ENCODE results near the gene IFT25. TPM values are rescaled to one million over a fixed set of nuclear protein-coding genes. Genes with fewer than 3 reads are reported as not detected.
"Not testable (repeated sequence)": the region's sequence is repeated elsewhere in the genome, so short reads cannot be mapped to it uniquely, and the experiment has no call there.

The IFT25 gene
- 31.7 and 35.1 TPM in 2 replicates for total RNA-seq (2022)
- percentile 71 among the genes with signal in this experiment for Bru-seq, nascent RNA
- percentile 72 among the genes with signal in this experiment for BruChase-seq, experiment 1, labeled RNA remaining after a 2-hour chase
- BruChase-seq, experiment 2, labeled RNA remaining after a 6-hour chase: percentile 65 among the genes with signal in this experiment
- long read RNA-seq, transcript HSPB11-201 (6 exons, 915 nt): major isoform, 40 of 56 reads
- long read RNA-seq, partial matches to known transcripts: 1 of 56 reads
- long read RNA-seq, other reads (novel, unspliced or antisense): 13 of 56 reads

DNA sequence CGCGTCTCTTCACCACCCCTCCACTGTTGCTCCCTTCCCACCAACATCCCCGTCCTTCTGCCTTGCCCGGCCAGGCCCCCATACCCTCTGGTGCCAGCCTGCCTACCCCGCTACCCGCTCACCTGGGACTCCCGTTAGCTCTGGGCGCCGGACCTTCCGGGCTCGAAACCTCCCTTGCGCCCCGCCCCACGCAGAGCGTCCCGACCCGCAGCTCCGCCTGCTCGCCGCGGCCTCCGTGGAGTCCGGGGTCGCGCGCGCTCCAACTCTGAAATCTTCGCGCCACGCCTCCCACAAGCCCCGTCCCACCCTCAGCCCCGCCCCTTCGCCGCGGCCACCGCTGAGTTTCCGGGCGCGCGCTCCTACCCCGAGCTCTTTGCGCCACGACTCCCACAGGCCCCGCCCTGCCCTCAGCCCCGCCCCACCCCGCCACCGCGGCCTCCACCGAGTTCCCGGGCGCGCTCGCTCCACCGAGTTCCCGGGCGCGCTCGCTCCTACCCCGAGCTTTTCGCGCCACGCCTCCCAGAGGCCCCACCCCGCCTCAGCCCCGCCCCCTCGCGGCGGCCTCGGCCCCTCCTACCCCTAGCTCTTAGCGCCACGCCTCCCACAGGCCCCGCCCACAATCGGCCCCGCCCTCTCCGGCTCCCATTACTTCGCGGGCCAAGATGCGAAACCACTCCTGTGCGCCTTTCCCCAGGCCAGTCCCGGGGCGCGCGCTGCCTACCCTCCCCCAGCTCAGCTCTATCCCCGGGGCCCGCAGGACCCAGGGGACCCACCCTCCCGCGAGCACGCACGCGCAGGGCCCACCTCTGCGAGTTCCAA is at the start of gene IFT25:
Gene IFT25, minus strand, starts transcription at position 267 of the 819 bp plus-strand sequence. CDS start 5,617 bp downstream, outside the sequence.
- H3K4me3 Mint-ChIP-seq (ENCODE audit: unreplicated experiment): peak within 1 kb of the TSS; percentile 94
- no TSS peak for BruUV-seq (replicated peaks)
- Histone ChIP-seq H3K36me3 (ENCODE audit: control insufficient read depth, insufficient read depth, low read length) (no peaks in the 10 kb centered on the region), H3K4me3 (ENCODE audit: low read depth, low read length) (peak within 1 kb of the TSS; percentile 91), H3K27me3 (replicated peaks; ENCODE audit: control insufficient read depth, insufficient read depth, low read length) (no peaks in the 10 kb centered on the region), H3K9me3 (no peaks in the 10 kb centered on the region), H3K4me1 (peaks cover 27% of the 10 kb centered on the region)
- POLR2A ChIA-PET: interaction anchor here (0.5 to 1.7 kb wide), 13 partner anchors 11 to 1541 kb away, joined by 3 to 13 read pairs (median 4); partner anchors contain the start of genes DIO1, ORC1, PRPF38A and TCEANC2
- peaks cover 30% of the 10 kb centered on the region for H3K4me1 Mint-ChIP-seq (ENCODE audit: low read depth, unreplicated experiment)
- CTCF ChIA-PET: interaction anchor here (0.6 to 1.9 kb wide), 16 partner anchors 11 to 856 kb away, joined by 3 to 16 read pairs (median 4); partner anchors contain the start of genes NDC1, TTC22 and YIPF1
- intact Hi-C loops (cut with micrococcal nuclease; ENCODE audit: unreplicated experiment): no loop called here
- DNase-seq: peak; percentile 93 to 95
- TF ChIP-seq, protein P1, sequence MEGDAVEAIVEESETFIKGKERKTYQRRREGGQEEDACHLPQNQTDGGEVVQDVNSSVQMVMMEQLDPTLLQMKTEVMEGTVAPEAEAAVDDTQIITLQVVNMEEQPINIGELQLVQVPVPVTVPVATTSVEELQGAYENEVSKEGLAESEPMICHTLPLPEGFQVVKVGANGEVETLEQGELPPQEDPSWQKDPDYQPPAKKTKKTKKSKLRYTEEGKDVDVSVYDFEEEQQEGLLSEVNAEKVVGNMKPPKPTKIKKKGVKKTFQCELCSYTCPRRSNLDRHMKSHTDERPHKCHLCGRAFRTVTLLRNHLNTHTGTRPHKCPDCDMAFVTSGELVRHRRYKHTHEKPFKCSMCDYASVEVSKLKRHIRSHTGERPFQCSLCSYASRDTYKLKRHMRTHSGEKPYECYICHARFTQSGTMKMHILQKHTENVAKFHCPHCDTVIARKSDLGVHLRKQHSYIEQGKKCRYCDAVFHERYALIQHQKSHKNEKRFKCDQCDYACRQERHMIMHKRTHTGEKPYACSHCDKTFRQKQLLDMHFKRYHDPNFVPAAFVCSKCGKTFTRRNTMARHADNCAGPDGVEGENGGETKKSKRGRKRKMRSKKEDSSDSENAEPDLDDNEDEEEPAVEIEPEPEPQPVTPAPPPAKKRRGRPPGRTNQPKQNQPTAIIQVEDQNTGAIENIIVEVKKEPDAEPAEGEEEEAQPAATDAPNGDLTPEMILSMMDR (IDR thresholded peaks at IDR 0.05; ENCODE audit: insufficient read depth in 1 of 2, low read depth in 1 of 2, low read length in 1 of 2, severe bottlenecking in 1 of 2, unreplicated experiment in 1 of 2): no peak
- peak within 1 kb of the TSS; percentile 89 for H3K27ac Mint-ChIP-seq (ENCODE audit: unreplicated experiment)
- no peaks in the 10 kb centered on the region for H3K27me3 Mint-ChIP-seq (ENCODE audit: insufficient read depth, unreplicated experiment)
- H3K36me3 Mint-ChIP-seq (ENCODE audit: insufficient read depth, unreplicated experiment): peaks cover 15% of the 10 kb centered on the region
- H3K9me3 Mint-ChIP-seq (ENCODE audit: unreplicated experiment): no peaks in the 10 kb centered on the region

DNA sequence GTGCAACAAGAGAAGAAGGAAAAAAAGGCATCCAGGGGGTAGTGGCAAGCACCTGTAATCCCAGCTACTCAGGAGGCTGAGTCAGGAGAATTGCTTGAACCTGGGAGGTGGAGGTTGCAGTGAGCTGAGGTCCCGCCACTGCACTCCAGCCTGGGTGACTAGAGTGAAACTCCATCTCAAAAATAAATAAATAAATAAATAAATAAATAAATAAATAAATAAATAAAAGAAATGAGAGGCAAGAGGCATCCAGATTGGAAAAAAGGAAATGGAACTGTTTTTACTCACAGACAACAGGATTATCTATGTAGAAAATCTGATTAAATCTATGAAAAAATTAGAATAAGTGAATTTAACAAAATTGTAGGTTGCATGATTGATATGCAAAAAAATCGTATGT is 49.0 kb upstream of the IFT25 start:
- H3K36me3 ChIP-seq (ENCODE audit: control insufficient read depth, insufficient read depth, low read length); H3K27me3 Mint-ChIP-seq (ENCODE audit: insufficient read depth, unreplicated experiment); BruUV-seq (replicated peaks); H3K4me1 ChIP-seq; H3K27ac Mint-ChIP-seq (ENCODE audit: unreplicated experiment); intact Hi-C loops (cut with micrococcal nuclease; ENCODE audit: unreplicated experiment); H3K9me3 Mint-ChIP-seq (ENCODE audit: unreplicated experiment); H3K27me3 ChIP-seq (replicated peaks; ENCODE audit: control insufficient read depth, insufficient read depth, low read length); H3K9me3 ChIP-seq; H3K4me3 ChIP-seq (ENCODE audit: low read depth, low read length); H3K36me3 Mint-ChIP-seq (ENCODE audit: insufficient read depth, unreplicated experiment); DNase-seq; H3K4me1 Mint-ChIP-seq (ENCODE audit: low read depth, unreplicated experiment); H3K4me3 Mint-ChIP-seq (ENCODE audit: unreplicated experiment); CTCF ChIA-PET: not testable (repeated sequence)
- POLR2A ChIA-PET: interaction anchor here (0.7 kb wide), 1 partner anchor 73 kb away, joined by 4 read pairs; no protein-coding TSS in a partner anchor

DNA sequence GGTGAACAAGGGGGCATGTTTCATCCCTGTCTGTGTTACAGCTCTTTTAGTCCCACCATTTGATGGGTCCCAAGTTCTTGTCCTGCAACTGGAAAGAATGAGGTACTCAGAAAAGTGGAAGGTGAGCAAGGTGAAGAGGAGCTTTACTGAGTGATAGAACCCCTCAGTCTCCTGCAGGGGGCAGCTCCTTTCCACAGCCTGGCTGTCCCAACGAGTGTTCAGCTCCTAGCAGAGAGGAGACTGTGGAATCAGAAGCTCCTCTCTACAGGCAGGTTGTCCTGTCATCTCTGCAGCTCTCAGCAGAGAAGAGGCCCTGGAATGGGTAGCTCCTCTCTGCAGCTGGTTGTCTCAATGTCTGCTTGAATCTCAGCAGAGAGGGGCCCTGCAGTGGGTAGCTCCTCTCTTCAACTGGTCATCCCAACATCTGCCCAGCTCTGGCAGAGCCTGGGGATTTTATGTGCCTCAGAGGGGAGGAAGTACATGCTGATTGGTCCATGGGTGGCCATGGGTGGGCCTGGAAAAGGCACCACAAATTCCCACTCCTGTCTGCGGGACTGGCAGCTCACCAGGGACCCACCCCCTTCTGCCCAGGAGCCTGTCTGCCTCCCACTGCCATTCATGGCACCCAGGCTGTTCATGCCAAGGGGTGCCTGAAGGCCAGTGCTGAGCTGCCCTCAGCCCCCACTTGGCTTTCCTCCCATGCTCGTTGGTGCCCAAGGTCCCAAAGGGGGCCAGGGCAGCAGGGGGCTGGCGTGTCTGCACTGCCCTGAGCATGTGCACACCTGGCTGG is 46.8 kb upstream of the IFT25 start:
- no peak overlapping the region for H3K4me3 Mint-ChIP-seq (ENCODE audit: unreplicated experiment)
- H3K27me3 Mint-ChIP-seq (ENCODE audit: insufficient read depth, unreplicated experiment): no peaks in the 10 kb centered on the region
- TF ChIP-seq, protein P1 (IDR thresholded peaks at IDR 0.05; ENCODE audit: insufficient read depth in 1 of 2, low read depth in 1 of 2, low read length in 1 of 2, severe bottlenecking in 1 of 2, unreplicated experiment in 1 of 2): no peak
- H3K27me3 ChIP-seq (replicated peaks; ENCODE audit: control insufficient read depth, insufficient read depth, low read length): no peaks in the 10 kb centered on the region
- intact Hi-C loops (cut with micrococcal nuclease; ENCODE audit: unreplicated experiment): no loop called here
- no peaks in the 10 kb centered on the region for H3K9me3 ChIP-seq
- H3K27ac Mint-ChIP-seq (ENCODE audit: unreplicated experiment): no peak overlapping the region
- no peak for DNase-seq
- no peaks in the 10 kb centered on the region for H3K9me3 Mint-ChIP-seq (ENCODE audit: unreplicated experiment)
- H3K36me3 ChIP-seq (ENCODE audit: control insufficient read depth, insufficient read depth, low read length): no peaks in the 10 kb centered on the region
- H3K4me1 ChIP-seq: no peaks in the 10 kb centered on the region
- H3K36me3 Mint-ChIP-seq (ENCODE audit: insufficient read depth, unreplicated experiment): no peaks in the 10 kb centered on the region
- BruUV-seq (replicated peaks): no TSS peak
- no peak overlapping the region for H3K4me3 ChIP-seq (ENCODE audit: low read depth, low read length)
- ChIA-PET CTCF (no interaction called here), POLR2A (no interaction called here)
- no peaks in the 10 kb centered on the region for H3K4me1 Mint-ChIP-seq (ENCODE audit: low read depth, unreplicated experiment)
